ENCODE results near the gene LOXL3. TPM values are rescaled to one million over a fixed set of nuclear protein-coding genes. Genes with fewer than 3 reads are reported as not detected.

LOXL3 gene
- polyA plus RNA-seq, 1 donor = 3.6 TPM

GRCh38 chr2:74498500-74499266 is 55.1 kb downstream of the LOXL3 start:
- Histone ChIP-seq H3K27ac (ENCODE audit: low read length) (peak overlapping the region; percentile 97), H3K27me3 (ENCODE audit: control insufficient read depth, insufficient read depth, low read length) (peaks cover 54% of the 10 kb centered on the region), H3K36me3 (ENCODE audit: control insufficient read depth, insufficient read depth, low read length) (peaks cover 12% of the 10 kb centered on the region), H3K4me3 (ENCODE audit: low read length) (peak overlapping the region; percentile 74), H3K4me1 (ENCODE audit: control insufficient read depth, insufficient read depth, low read length) (peaks cover 33% of the 10 kb centered on the region), H3K9me3 (ENCODE audit: control insufficient read depth, low read depth, low read length) (peaks cover 9% of the 10 kb centered on the region)
- DNase-seq = peak in 1 of 2 donors; percentile 71
- WGBS (ENCODE audit: insufficient coverage, low lambda C conversion rate) = no CpG with 5 or more reads among the region's 41 CpGs

- H3K4me3 ChIP-seq (ENCODE audit: low read length) = peak overlapping the region; percentile 74
- peaks cover 19% of the 10 kb centered on the region for H3K36me3 ChIP-seq (ENCODE audit: control insufficient read depth, insufficient read depth, low read length)
- H3K27me3 ChIP-seq (ENCODE audit: control insufficient read depth, insufficient read depth, low read length) = peaks cover 52% of the 10 kb centered on the region
- peaks cover 7% of the 10 kb centered on the region for H3K9me3 ChIP-seq (ENCODE audit: control insufficient read depth, low read depth, low read length)
- DNase-seq = peak in 1 of 2 donors; percentile 72
- no CpG with 5 or more reads among the region's 61 CpGs for WGBS (ENCODE audit: insufficient coverage, low lambda C conversion rate)
- H3K27ac ChIP-seq (ENCODE audit: low read length) = peak overlapping the region; percentile 97
- H3K4me1 ChIP-seq (ENCODE audit: control insufficient read depth, insufficient read depth, low read length) = peaks cover 37% of the 10 kb centered on the region
These were observed 55.8 kb downstream of the LOXL3 start for GRCh38 chr2:74497777-74498499.

- Histone ChIP-seq H3K36me3 (ENCODE audit: control insufficient read depth, insufficient read depth, low read length) (peaks cover 27% of the 10 kb centered on the region), H3K4me3 (ENCODE audit: low read length) (peak overlapping the region; percentile 74), H3K9me3 (ENCODE audit: control insufficient read depth, low read depth, low read length) (peaks cover 6% of the 10 kb centered on the region), H3K27me3 (ENCODE audit: control insufficient read depth, insufficient read depth, low read length) (peaks cover 44% of the 10 kb centered on the region), H3K27ac (ENCODE audit: low read length) (peak overlapping the region; percentile 97), H3K4me1 (ENCODE audit: control insufficient read depth, insufficient read depth, low read length) (peaks cover 45% of the 10 kb centered on the region)
- DNase-seq = peak in 1 of 2 donors; percentile 73
- no CpG with 5 or more reads among the region's 19 CpGs for WGBS (ENCODE audit: insufficient coverage, low lambda C conversion rate)
These were observed 56.6 kb downstream of the LOXL3 start for GRCh38 chr2:74496997-74497776.

- no CpG with 5 or more reads among the region's 1 CpG for WGBS (ENCODE audit: insufficient coverage, low lambda C conversion rate)
- Histone ChIP-seq H3K9me3 (ENCODE audit: control insufficient read depth, low read depth, low read length) (peaks cover 6% of the 10 kb centered on the region), H3K36me3 (ENCODE audit: control insufficient read depth, insufficient read depth, low read length) (peaks cover 43% of the 10 kb centered on the region), H3K4me1 (ENCODE audit: control insufficient read depth, insufficient read depth, low read length) (peaks cover 58% of the 10 kb centered on the region), H3K27ac (ENCODE audit: low read length) (no peak overlapping the region), H3K4me3 (ENCODE audit: low read length) (no peak overlapping the region), H3K27me3 (ENCODE audit: control insufficient read depth, insufficient read depth, low read length) (peaks cover 33% of the 10 kb centered on the region)
- DNase-seq = no peak
These were observed 58.3 kb downstream of the LOXL3 start for GRCh38 chr2:74495440-74495839.

GRCh38 chr2:74493546-74493945 is 60.2 kb downstream of the LOXL3 start:
- H3K9me3 ChIP-seq (ENCODE audit: control insufficient read depth, low read depth, low read length) = peaks cover 4% of the 10 kb centered on the region
- no peak overlapping the region for H3K27ac ChIP-seq (ENCODE audit: low read length)
- DNase-seq = no peak
- H3K4me3 ChIP-seq (ENCODE audit: low read length) = no peak overlapping the region
- H3K4me1 ChIP-seq (ENCODE audit: control insufficient read depth, insufficient read depth, low read length) = peaks cover 73% of the 10 kb centered on the region
- peaks cover 49% of the 10 kb centered on the region for H3K36me3 ChIP-seq (ENCODE audit: control insufficient read depth, insufficient read depth, low read length)
- no CpG with 5 or more reads among the region's 3 CpGs for WGBS (ENCODE audit: insufficient coverage, low lambda C conversion rate)
- peaks cover 14% of the 10 kb centered on the region for H3K27me3 ChIP-seq (ENCODE audit: control insufficient read depth, insufficient read depth, low read length)

- Histone ChIP-seq H3K36me3 (ENCODE audit: control insufficient read depth, insufficient read depth, low read length) (peaks cover 55% of the 10 kb centered on the region), H3K27ac (ENCODE audit: low read length) (peak overlapping the region; percentile 88), H3K9me3 (ENCODE audit: control insufficient read depth, low read depth, low read length) (no peaks in the 10 kb centered on the region), H3K4me3 (ENCODE audit: low read length) (no peak overlapping the region), H3K27me3 (ENCODE audit: control insufficient read depth, insufficient read depth, low read length) (no peaks in the 10 kb centered on the region), H3K4me1 (ENCODE audit: control insufficient read depth, insufficient read depth, low read length) (peaks cover 68% of the 10 kb centered on the region)
- peak in 1 of 2 donors; percentile 81 for DNase-seq
- WGBS (ENCODE audit: insufficient coverage, low lambda C conversion rate) = no CpG with 5 or more reads among the region's 12 CpGs
These were observed 61.8 kb downstream of the LOXL3 start for GRCh38 chr2:74491648-74492544.

GRCh38 chr2:74489906-74490305 is 63.8 kb downstream of the LOXL3 start:
- WGBS (ENCODE audit: insufficient coverage, low lambda C conversion rate) = no CpG with 5 or more reads among the region's 9 CpGs
- no peaks in the 10 kb centered on the region for H3K27me3 ChIP-seq (ENCODE audit: control insufficient read depth, insufficient read depth, low read length)
- H3K9me3 ChIP-seq (ENCODE audit: control insufficient read depth, low read depth, low read length) = no peaks in the 10 kb centered on the region
- H3K27ac ChIP-seq (ENCODE audit: low read length) = peak overlapping the region; percentile 88
- no peak for DNase-seq
- H3K36me3 ChIP-seq (ENCODE audit: control insufficient read depth, insufficient read depth, low read length) = peaks cover 61% of the 10 kb centered on the region
- H3K4me1 ChIP-seq (ENCODE audit: control insufficient read depth, insufficient read depth, low read length) = peaks cover 55% of the 10 kb centered on the region
- H3K4me3 ChIP-seq (ENCODE audit: low read length) = no peak overlapping the region

- Histone ChIP-seq H3K4me1 (ENCODE audit: control insufficient read depth, insufficient read depth, low read length) (peaks cover 55% of the 10 kb centered on the region), H3K36me3 (ENCODE audit: control insufficient read depth, insufficient read depth, low read length) (peaks cover 56% of the 10 kb centered on the region), H3K4me3 (ENCODE audit: low read length) (no peak overlapping the region), H3K27ac (ENCODE audit: low read length) (peak overlapping the region; percentile 88), H3K27me3 (ENCODE audit: control insufficient read depth, insufficient read depth, low read length) (no peaks in the 10 kb centered on the region), H3K9me3 (ENCODE audit: control insufficient read depth, low read depth, low read length) (no peaks in the 10 kb centered on the region)
- no CpG with 5 or more reads among the region's 9 CpGs for WGBS (ENCODE audit: insufficient coverage, low lambda C conversion rate)
- DNase-seq = peak; percentile 91 to 97
These were observed 64.9 kb downstream of the LOXL3 start for GRCh38 chr2:74488643-74489481.

- H3K4me3 ChIP-seq (ENCODE audit: low read length) = no peak overlapping the region
- no CpG with 5 or more reads among the region's 2 CpGs for WGBS (ENCODE audit: insufficient coverage, low lambda C conversion rate)
- H3K9me3 ChIP-seq (ENCODE audit: control insufficient read depth, low read depth, low read length) = no peaks in the 10 kb centered on the region
- no peak for DNase-seq
- no peak overlapping the region for H3K27ac ChIP-seq (ENCODE audit: low read length)
- H3K36me3 ChIP-seq (ENCODE audit: control insufficient read depth, insufficient read depth, low read length) = peaks cover 30% of the 10 kb centered on the region
- peaks cover 41% of the 10 kb centered on the region for H3K4me1 ChIP-seq (ENCODE audit: control insufficient read depth, insufficient read depth, low read length)
- H3K27me3 ChIP-seq (ENCODE audit: control insufficient read depth, insufficient read depth, low read length) = no peaks in the 10 kb centered on the region
These were observed 67.6 kb downstream of the LOXL3 start for GRCh38 chr2:74486141-74486540.

Measured in large intestine (tissue), 3 donors.